WTC11 (cell line): ENCODE measurements around the gene SCAANT1. TPM values are rescaled to one million over a fixed set of nuclear protein-coding genes. Genes with fewer than 3 reads are reported as not detected.

Experiments used
- ATAC-seq: fragments of 200-7000 bp; cut with Tn5 transposase; 2 replicates; pipeline ENCODE4 v1.10.0; 2021; ENCODE audit warnings: mild to moderate bottlenecking, moderate library complexity
- CTCF ChIA-PET: fragments of 300-600 bp; sonication (Branson Sonifier 250); formaldehyde crosslinking; loops from one replicate; lab custom pipeline; 2021; ENCODE audit warnings: antibody characterized with exemption; lab: Charles Lee
- POLR2A ChIA-PET: fragments of 350-600 bp; sonication (Branson Sonifier 250); formaldehyde crosslinking; loops from one replicate; lab custom pipeline; 2021; ENCODE audit warnings: antibody characterized with exemption; lab: Charles Lee
- DNase-seq: peaks from one replicate; pipeline ENCODE4 v3.0.0; 2021; ENCODE audit warnings: low spot score
- H3K27ac Mint-ChIP-seq: 2 replicates; pipeline ENCODE4 v1.8.0; 2021; ENCODE audit warnings: mixed read lengths
- H3K27me3 Mint-ChIP-seq: 2 replicates; pipeline ENCODE4 v1.8.0; 2021; ENCODE audit warnings: low read depth, mild to moderate bottlenecking, moderate library complexity, mixed read lengths
- H3K36me3 Mint-ChIP-seq: 2 replicates; pipeline ENCODE4 v1.8.0; 2021; ENCODE audit warnings: mixed read lengths
- H3K4me1 Mint-ChIP-seq: 2 replicates; pipeline ENCODE4 v1.8.0; 2022; ENCODE audit warnings: mixed read lengths
- H3K4me3 Mint-ChIP-seq: 2 replicates; pipeline ENCODE4 v1.8.0; 2021; ENCODE audit warnings: mild to moderate bottlenecking, moderate library complexity, mixed read lengths
- H3K9me3 Mint-ChIP-seq: 2 replicates; pipeline ENCODE4 v1.8.0; 2021; ENCODE audit warnings: mixed read lengths
- CREB1 ChIP-seq: sonication (generic); formaldehyde crosslinking; IDR thresholded peaks from 2 replicates; pipeline ENCODE4 v1.8.0; 2023; ENCODE audit warnings: mild to moderate bottlenecking, missing genetic modification reagents
- EMX1 ChIP-seq: fragments of 250-450 bp; sonication (Bioruptor Pico); IDR thresholded peaks from 2 replicates; pipeline ENCODE4 v1.8.0; 2021; ENCODE audit warnings: mild to moderate bottlenecking
- GABPB1 ChIP-seq: sonication (generic); formaldehyde crosslinking; IDR thresholded peaks from 2 replicates; pipeline ENCODE4 v1.8.1; 2023; ENCODE audit warnings: mild to moderate bottlenecking, missing genetic modification reagents
- JUN ChIP-seq: sonication (generic); formaldehyde crosslinking; IDR thresholded peaks from 2 replicates; pipeline ENCODE4 v1.8.0; 2023; ENCODE audit warnings: mild to moderate bottlenecking, missing genetic modification reagents
- NFYB ChIP-seq: sonication (generic); formaldehyde crosslinking; conservative IDR thresholded peaks from 2 replicates; pipeline ENCODE4 v1.8.0; 2022; ENCODE audit warnings: low read depth, missing genetic modification reagents
- RELA ChIP-seq: sonication (generic); formaldehyde crosslinking; IDR thresholded peaks from 2 replicates; pipeline ENCODE4 v1.8.1; 2022; ENCODE audit warnings: missing genetic modification reagents, mild to moderate bottlenecking, borderline replicate concordance
- SP1 ChIP-seq: sonication (generic); formaldehyde crosslinking; conservative IDR thresholded peaks from 2 replicates; pipeline ENCODE4 v1.8.1; 2022; ENCODE audit warnings: missing genetic modification reagents
- TCF7 ChIP-seq: sonication (generic); formaldehyde crosslinking; IDR thresholded peaks from 2 replicates; pipeline ENCODE4 v1.8.0; 2022; ENCODE audit warnings: mild to moderate bottlenecking, low read depth, missing genetic modification reagents, moderate library complexity
- ZNF121 ChIP-seq: sonication (generic); formaldehyde crosslinking; IDR thresholded peaks from 2 replicates; pipeline ENCODE4 v1.8.0; 2023; ENCODE audit warnings: missing genetic modification reagents
- ZNF512 ChIP-seq: sonication (generic); formaldehyde crosslinking; IDR thresholded peaks from 2 replicates; pipeline ENCODE4 v1.8.1; 2022; ENCODE audit warnings: missing genetic modification reagents, borderline replicate concordance
- ZNF671 ChIP-seq: fragments of 250-450 bp; sonication (Bioruptor Pico); IDR thresholded peaks from 2 replicates; pipeline ENCODE4 v1.8.0; 2021; ENCODE audit warnings: mild to moderate bottlenecking
- total RNA-seq: library from RNA; stranded (reverse); gene quantifications from 3 replicates; pipeline ENCODE4 v1.2.3, GENCODE V29; 2021
- TF ChIP-seq, protein P1 (sequence below): sonication (generic); formaldehyde crosslinking; IDR thresholded peaks from 2 replicates; pipeline ENCODE4 v1.8.0; 2022; ENCODE audit warnings: mild to moderate bottlenecking, missing genetic modification reagents
- TF ChIP-seq, protein P2 (sequence below): sonication (generic); formaldehyde crosslinking; IDR thresholded peaks from 2 replicates; pipeline ENCODE4 v1.8.1; 2023; ENCODE audit warnings: mild to moderate bottlenecking, missing genetic modification reagents, borderline replicate concordance

Gene SCAANT1
- total RNA-seq, 1 experiment from 2014 or later = 1.3 TPM

DNA sequence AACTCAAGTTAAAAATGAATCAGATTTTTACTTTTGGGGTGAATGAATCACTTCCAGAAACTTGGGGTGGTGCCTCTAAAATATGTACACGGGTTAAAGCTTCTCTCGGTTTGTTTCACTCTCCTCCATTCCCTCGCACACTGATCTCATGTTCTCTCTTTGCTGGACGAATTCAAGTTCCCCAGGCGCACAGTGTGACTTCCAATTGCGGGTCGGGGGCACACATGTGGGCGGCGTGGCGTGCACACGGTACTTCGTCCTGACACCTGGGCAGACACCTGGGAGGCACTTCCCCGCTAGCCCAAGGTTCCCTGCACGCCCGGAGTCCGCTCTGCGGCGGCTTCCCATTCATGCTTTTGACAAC is 692 bp downstream of the SCAANT1 start:
- H3K4me1 Mint-ChIP-seq = peaks cover 35% of the 10 kb centered on the region
- ChIA-PET CTCF (no interaction called here), POLR2A (interaction anchor here (0.5 to 1.2 kb wide), 3 partner anchors 16 to 371 kb away, joined by 3 to 4 read pairs (median 4); no protein-coding TSS in a partner anchor)
- peaks cover 4% of the 10 kb centered on the region for H3K36me3 Mint-ChIP-seq
- TF ChIP-seq GABPB1 (CRISPR knock-in tag) = no peak
- TF ChIP-seq, protein P1, sequence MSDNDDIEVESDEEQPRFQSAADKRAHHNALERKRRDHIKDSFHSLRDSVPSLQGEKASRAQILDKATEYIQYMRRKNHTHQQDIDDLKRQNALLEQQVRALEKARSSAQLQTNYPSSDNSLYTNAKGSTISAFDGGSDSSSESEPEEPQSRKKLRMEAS (CRISPR knock-in tag) = peak; percentile 57; the same call in 1 of the 2 replicates
- no peak for TF ChIP-seq JUN (CRISPR knock-in tag)
- TF ChIP-seq CREB1 (CRISPR knock-in tag) = no peak
- TF ChIP-seq, protein P2, sequence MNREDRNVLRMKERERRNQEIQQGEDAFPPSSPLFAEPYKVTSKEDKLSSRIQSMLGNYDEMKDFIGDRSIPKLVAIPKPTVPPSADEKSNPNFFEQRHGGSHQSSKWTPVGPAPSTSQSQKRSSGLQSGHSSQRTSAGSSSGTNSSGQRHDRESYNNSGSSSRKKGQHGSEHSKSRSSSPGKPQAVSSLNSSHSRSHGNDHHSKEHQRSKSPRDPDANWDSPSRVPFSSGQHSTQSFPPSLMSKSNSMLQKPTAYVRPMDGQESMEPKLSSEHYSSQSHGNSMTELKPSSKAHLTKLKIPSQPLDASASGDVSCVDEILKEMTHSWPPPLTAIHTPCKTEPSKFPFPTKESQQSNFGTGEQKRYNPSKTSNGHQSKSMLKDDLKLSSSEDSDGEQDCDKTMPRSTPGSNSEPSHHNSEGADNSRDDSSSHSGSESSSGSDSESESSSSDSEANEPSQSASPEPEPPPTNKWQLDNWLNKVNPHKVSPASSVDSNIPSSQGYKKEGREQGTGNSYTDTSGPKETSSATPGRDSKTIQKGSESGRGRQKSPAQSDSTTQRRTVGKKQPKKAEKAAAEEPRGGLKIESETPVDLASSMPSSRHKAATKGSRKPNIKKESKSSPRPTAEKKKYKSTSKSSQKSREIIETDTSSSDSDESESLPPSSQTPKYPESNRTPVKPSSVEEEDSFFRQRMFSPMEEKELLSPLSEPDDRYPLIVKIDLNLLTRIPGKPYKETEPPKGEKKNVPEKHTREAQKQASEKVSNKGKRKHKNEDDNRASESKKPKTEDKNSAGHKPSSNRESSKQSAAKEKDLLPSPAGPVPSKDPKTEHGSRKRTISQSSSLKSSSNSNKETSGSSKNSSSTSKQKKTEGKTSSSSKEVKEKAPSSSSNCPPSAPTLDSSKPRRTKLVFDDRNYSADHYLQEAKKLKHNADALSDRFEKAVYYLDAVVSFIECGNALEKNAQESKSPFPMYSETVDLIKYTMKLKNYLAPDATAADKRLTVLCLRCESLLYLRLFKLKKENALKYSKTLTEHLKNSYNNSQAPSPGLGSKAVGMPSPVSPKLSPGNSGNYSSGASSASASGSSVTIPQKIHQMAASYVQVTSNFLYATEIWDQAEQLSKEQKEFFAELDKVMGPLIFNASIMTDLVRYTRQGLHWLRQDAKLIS (CRISPR knock-in tag) = no peak
- peak overlapping the region; percentile 82 for H3K27ac Mint-ChIP-seq
- ATAC-seq (no peak), DNase-seq (no peak)
- no peaks in the 10 kb centered on the region for H3K9me3 Mint-ChIP-seq
- H3K27me3 Mint-ChIP-seq = peaks cover 3% of the 10 kb centered on the region; the same call in 1 of the 2 replicates
- peak overlapping the region; percentile 85 for H3K4me3 Mint-ChIP-seq

DNA sequence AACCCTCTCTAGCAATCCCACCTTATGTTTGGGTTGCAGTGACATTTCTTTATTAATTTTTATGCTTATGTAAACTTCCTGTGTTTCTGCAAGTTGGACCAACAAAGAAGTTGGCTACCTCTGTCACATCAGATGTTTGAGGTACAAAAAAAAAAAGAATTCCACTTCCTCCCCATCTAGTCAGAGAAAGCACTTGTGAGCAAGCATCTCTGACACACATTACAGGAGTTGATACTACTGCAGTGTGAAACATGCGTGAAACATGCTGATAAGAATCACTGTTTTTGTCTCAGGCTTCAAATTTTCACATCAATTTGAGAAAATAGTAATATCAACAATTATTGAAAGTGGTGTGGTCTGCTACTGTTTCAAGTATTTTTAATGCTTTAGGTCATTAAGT is 1.3 kb downstream of the SCAANT1 start:
- DNase-seq = no peak
- ATAC-seq = no peak
- no peak overlapping the region for H3K27ac Mint-ChIP-seq
- H3K9me3 Mint-ChIP-seq = no peaks in the 10 kb centered on the region
- H3K4me1 Mint-ChIP-seq = peaks cover 35% of the 10 kb centered on the region
- no peaks in the 10 kb centered on the region; the same call in 1 of the 2 replicates for H3K36me3 Mint-ChIP-seq
- ChIA-PET POLR2A (interaction anchor here (0.5 kb wide), 1 partner anchor 370 kb away, joined by 3 read pairs; no protein-coding TSS in a partner anchor), CTCF (no interaction called here)
- TF ChIP-seq ZNF121 (CRISPR knock-in tag) = no peak
- no peak for TF ChIP-seq TCF7 (CRISPR knock-in tag)
- TF ChIP-seq RELA = no peak
- TF ChIP-seq SP1 = no peak
- no peak for TF ChIP-seq EMX1
- TF ChIP-seq ZNF512 (CRISPR knock-in tag) = no peak
- H3K4me3 Mint-ChIP-seq = peak overlapping the region; percentile 85
- peaks cover 3% of the 10 kb centered on the region; the same call in 1 of the 2 replicates for H3K27me3 Mint-ChIP-seq

DNA sequence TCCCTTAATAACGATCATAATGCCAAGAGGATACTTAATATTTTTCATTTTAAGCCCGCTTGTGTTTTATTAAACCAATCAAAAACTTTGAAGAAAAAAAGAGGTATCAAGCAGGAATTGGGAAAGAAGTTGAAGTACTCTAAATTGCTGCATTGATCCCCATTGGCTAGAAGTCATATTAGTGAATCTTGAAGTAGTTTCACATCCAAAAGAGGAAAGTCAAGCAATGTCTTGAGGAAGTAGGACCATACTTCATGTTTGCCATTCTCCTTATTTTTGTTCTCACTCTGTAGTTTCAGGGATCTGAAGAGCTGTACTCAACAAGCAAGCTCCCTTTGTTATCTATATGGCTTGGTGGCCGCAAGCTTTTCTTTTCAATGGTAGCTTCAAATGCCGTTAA is 2.2 kb downstream of the SCAANT1 start:
- no peak for DNase-seq
- peaks cover 35% of the 10 kb centered on the region for H3K4me1 Mint-ChIP-seq
- peaks cover 3% of the 10 kb centered on the region; the same call in 1 of the 2 replicates for H3K27me3 Mint-ChIP-seq
- no peak overlapping the region for H3K27ac Mint-ChIP-seq
- H3K36me3 Mint-ChIP-seq = no peaks in the 10 kb centered on the region; the same call in 1 of the 2 replicates
- POLR2A ChIA-PET = no interaction called here
- H3K4me3 Mint-ChIP-seq = peak overlapping the region; percentile 12; the same call in 1 of the 2 replicates
- TF ChIP-seq NFYB (CRISPR knock-in tag) = no peak
- TF ChIP-seq, all 79 proteins: peak for 0
- CTCF ChIA-PET = interaction anchor here (0.9 kb wide), 1 partner anchor 82 kb away, joined by 3 read pairs; no protein-coding TSS in a partner anchor
- H3K9me3 Mint-ChIP-seq = no peaks in the 10 kb centered on the region
- no peak for ATAC-seq

DNA sequence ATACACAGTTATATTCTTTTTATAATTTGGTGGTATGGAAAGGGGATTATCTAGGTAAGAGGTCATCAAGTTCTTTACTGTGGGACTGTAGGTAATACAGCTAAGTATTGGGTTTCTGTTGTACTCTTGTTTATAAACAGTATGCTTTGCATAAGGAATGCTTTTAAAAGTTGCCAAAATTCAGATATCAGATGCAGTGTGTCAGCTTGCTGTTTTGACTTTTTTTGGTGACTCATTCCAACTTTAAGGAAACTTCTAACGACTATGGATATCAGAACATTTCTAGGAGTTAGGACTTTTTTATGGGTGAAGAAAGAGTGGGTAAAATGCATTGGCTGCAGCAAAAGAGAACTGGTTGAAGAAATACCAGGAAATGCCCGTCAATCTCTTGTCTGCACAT is 2.8 kb downstream of the SCAANT1 start:
- Mint-ChIP-seq H3K4me1 (peaks cover 38% of the 10 kb centered on the region), H3K4me3 (no peak overlapping the region), H3K36me3 (no peaks in the 10 kb centered on the region), H3K9me3 (no peaks in the 10 kb centered on the region), H3K27ac (no peak overlapping the region), H3K27me3 (peaks cover 1% of the 10 kb centered on the region; the same call in 1 of the 2 replicates)
- DNase-seq (no peak), ATAC-seq (no peak)
- POLR2A ChIA-PET = no interaction called here
- CTCF ChIA-PET = no interaction called here
- TF ChIP-seq ZNF671 = no peak
